ENCODE data around the gene LIF. TPM values are rescaled to one million over a fixed set of nuclear protein-coding genes. Genes with fewer than 3 reads are reported as not detected.

The LIF gene
- total and polyA plus RNA-seq, 4 experiments from 2014 or later = 0.26 to 0.58 TPM; not detected in 2

DNA sequence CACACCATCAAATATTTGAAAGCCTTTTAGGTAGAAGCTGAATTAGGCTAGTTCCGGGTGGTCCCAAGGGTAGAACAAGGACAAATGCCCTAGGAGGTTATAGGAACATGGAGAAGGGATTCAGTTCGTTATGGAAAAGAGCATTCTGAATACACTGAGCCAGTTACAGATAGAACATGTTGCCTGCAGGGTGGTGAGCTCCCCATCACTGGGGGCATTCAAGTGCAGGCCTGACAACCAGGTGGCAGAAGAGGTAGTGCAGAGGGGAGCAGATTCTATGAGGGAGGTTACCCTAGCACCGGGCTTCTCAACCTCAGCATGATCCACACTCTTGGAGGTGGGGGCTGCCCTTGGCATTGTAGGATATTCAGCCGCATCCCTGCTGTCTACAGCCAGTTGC lies 24.2 kb downstream of the LIF start:
- no peaks in the 10 kb centered on the region for H3K36me3 Mint-ChIP-seq
- Histone ChIP-seq H3K4me3 (ENCODE audit: low read length in 2 of 2) (no peak overlapping the region), H3K36me3 (ENCODE audit: insufficient read depth, low read length) (no peaks in the 10 kb centered on the region), H3K27me3 (ENCODE audit: insufficient read depth, low read length) (no peaks in the 10 kb centered on the region), H3K9me3 (ENCODE audit: control insufficient read depth in 1 of 2, low read length in 2 of 2) (no peaks in the 10 kb centered on the region), H3K4me1 (ENCODE audit: insufficient read depth, low read length) (peaks cover 80% of the 10 kb centered on the region), H3K27ac (ENCODE audit: low read depth, low read length) (no peak overlapping the region)
- DNase-seq = no peak
- POLR2A ChIA-PET (ENCODE audit: partially characterized antibody) = interaction anchor here (1.5 to 3.2 kb wide), 2 partner anchors 26 to 31 kb away, joined by 5 to 9 read pairs; no protein-coding TSS in a partner anchor
- H3K27ac Mint-ChIP-seq = peak overlapping the region in 3 of 7 donors; percentile 83 to 94 (median 85)
- intact Hi-C loops (cut with micrococcal nuclease) = no loop called here
- peaks cover 49 to 82% (median 68%) of the 10 kb centered on the region in 4 donors for H3K4me1 Mint-ChIP-seq
- no peaks in the 10 kb centered on the region for H3K9me3 Mint-ChIP-seq
- no peaks in the 10 kb centered on the region for H3K27me3 Mint-ChIP-seq
- peak overlapping the region in 3 of 8 donors; percentile 19 to 52 (median 46) for H3K4me3 Mint-ChIP-seq
- CTCF ChIA-PET (ENCODE audit: partially characterized antibody) = interaction anchor here (0.6 to 1.0 kb wide), 2 partner anchors 33 to 114 kb away, joined by 3 to 5 read pairs; no protein-coding TSS in a partner anchor

DNA sequence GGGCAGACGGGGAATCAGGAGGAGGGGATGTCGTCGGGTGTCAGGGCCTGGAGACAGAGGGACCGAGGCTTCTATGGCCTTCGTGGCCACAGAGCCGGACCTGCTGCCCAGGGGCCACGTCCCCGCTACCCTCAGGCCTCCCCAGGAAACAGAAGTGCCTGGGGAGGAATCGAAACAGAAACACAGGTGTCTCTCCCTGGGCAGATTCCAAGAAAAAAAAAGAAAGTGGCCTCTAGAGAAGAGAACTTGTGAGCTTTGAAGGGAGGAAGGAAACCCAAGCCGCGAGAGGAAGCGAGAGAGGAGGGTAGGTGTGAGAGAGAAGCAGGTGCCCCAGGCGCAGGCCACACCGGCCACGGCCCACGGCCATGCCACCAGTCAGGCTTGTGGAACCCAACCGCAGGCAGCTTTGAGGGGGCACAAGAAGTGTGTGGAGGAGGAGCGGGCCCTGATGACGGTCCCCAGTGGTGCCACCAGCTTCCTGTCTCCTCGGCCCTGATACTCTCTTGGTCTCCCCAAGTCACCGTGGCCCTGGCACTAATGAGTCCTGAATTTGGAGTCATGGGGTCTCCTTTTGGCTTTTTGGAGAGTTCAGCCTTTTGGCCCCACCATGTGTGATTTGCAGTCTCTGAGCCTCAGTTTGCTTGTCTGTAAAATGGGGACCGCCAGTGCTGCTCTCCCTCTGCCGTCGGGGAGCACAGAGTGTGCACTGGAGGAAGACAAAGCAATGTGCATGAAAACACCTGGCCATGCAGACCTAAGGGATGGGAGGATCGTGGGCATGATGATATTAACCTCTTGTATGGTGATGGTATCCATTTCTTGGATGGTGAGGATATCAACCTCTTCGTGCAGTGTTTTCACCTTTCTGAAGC lies 25.2 kb downstream of the LIF start:
- Mint-ChIP-seq H3K27me3 (no peaks in the 10 kb centered on the region), H3K9me3 (no peaks in the 10 kb centered on the region), H3K36me3 (no peaks in the 10 kb centered on the region), H3K27ac (peak overlapping the region; percentile 83 to 95 (median 92)), H3K4me3 (peak overlapping the region; percentile 77 to 86 (median 82)), H3K4me1 (peaks cover 46 to 74% (median 63%) of the 10 kb centered on the region in 4 donors)
- H3K27me3 ChIP-seq (ENCODE audit: insufficient read depth, low read length) = no peaks in the 10 kb centered on the region
- H3K4me1 ChIP-seq (ENCODE audit: insufficient read depth, low read length) = peaks cover 73% of the 10 kb centered on the region
- intact Hi-C loops (cut with micrococcal nuclease) = no loop called here
- ChIA-PET CTCF (ENCODE audit: partially characterized antibody) (interaction anchor here (0.9 to 1.6 kb wide), 4 partner anchors 20 to 223 kb away, joined by 3 to 5 read pairs (median 4); no protein-coding TSS in a partner anchor), POLR2A (ENCODE audit: partially characterized antibody) (interaction anchor here (0.6 to 3.2 kb wide), 9 partner anchors 20 to 113 kb away, joined by 3 to 9 read pairs (median 3); no protein-coding TSS in a partner anchor)
- H3K4me3 ChIP-seq (ENCODE audit: low read length in 2 of 2) = peak overlapping the region; percentile 7 to 74
- H3K9me3 ChIP-seq (ENCODE audit: control insufficient read depth in 1 of 2, low read length in 2 of 2) = no peaks in the 10 kb centered on the region
- DNase-seq = peak; percentile 63 to 73 (median 71)
- H3K36me3 ChIP-seq (ENCODE audit: insufficient read depth, low read length) = no peaks in the 10 kb centered on the region
- H3K27ac ChIP-seq (ENCODE audit: low read depth, low read length) = peak overlapping the region; percentile 54

DNA sequence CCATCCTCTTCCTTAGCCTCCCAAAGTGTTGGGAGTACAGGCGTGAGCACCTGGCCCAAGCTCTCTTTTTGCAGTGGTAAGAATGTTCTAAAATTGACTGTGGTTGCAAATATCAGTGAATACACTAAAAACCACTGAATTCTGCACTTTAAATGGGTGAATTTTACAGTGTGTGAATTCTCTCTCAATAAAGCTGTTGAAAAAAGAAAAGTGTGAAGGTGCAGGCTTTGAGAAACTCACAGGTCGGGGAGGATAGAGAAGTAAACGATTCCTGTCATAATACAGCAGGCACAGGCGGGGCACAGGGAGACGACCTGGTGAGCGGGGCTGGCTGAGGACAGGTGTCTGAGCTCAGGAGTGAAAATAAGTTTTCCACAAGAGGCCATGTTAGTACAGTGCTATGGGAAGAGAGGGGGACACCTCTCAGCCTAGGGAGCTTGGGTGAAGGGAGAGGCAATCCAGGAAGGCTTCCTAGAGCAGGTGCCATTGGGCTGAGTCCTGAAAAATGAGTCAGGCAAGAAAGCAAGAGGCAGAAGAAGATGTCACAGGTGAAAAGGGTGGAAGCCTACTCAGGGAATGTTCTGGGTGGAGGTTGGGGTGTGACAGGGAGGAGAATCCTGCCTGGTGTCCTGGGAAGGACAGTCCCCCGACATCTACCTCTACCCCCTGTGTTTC lies 26.1 kb downstream of the LIF start:
- no peaks in the 10 kb centered on the region for H3K27me3 Mint-ChIP-seq
- H3K9me3 Mint-ChIP-seq = no peaks in the 10 kb centered on the region
- peak overlapping the region; percentile 77 to 86 (median 82) for H3K4me3 Mint-ChIP-seq
- H3K27me3 ChIP-seq (ENCODE audit: insufficient read depth, low read length) = no peaks in the 10 kb centered on the region
- ChIA-PET CTCF (ENCODE audit: partially characterized antibody) (interaction anchor here (0.7 to 1.6 kb wide), 5 partner anchors 19 to 224 kb away, joined by 3 to 4 read pairs (median 3); no protein-coding TSS in a partner anchor), POLR2A (ENCODE audit: partially characterized antibody) (interaction anchor here (0.7 to 3.2 kb wide), 5 partner anchors 20 to 112 kb away, joined by 3 to 9 read pairs (median 4); no protein-coding TSS in a partner anchor)
- H3K4me1 Mint-ChIP-seq = peaks cover 44 to 65% (median 56%) of the 10 kb centered on the region in 4 donors
- peak overlapping the region; percentile 83 to 95 (median 92) for H3K27ac Mint-ChIP-seq
- H3K36me3 Mint-ChIP-seq = no peaks in the 10 kb centered on the region
- peaks cover 64% of the 10 kb centered on the region for H3K4me1 ChIP-seq (ENCODE audit: insufficient read depth, low read length)
- H3K9me3 ChIP-seq (ENCODE audit: control insufficient read depth in 1 of 2, low read length in 2 of 2) = no peaks in the 10 kb centered on the region
- H3K27ac ChIP-seq (ENCODE audit: low read depth, low read length) = peak overlapping the region; percentile 54
- no peak for DNase-seq
- peak overlapping the region; percentile 7 to 74 for H3K4me3 ChIP-seq (ENCODE audit: low read length in 2 of 2)
- H3K36me3 ChIP-seq (ENCODE audit: insufficient read depth, low read length) = no peaks in the 10 kb centered on the region
- intact Hi-C loops (cut with micrococcal nuclease) = no loop called here

DNA sequence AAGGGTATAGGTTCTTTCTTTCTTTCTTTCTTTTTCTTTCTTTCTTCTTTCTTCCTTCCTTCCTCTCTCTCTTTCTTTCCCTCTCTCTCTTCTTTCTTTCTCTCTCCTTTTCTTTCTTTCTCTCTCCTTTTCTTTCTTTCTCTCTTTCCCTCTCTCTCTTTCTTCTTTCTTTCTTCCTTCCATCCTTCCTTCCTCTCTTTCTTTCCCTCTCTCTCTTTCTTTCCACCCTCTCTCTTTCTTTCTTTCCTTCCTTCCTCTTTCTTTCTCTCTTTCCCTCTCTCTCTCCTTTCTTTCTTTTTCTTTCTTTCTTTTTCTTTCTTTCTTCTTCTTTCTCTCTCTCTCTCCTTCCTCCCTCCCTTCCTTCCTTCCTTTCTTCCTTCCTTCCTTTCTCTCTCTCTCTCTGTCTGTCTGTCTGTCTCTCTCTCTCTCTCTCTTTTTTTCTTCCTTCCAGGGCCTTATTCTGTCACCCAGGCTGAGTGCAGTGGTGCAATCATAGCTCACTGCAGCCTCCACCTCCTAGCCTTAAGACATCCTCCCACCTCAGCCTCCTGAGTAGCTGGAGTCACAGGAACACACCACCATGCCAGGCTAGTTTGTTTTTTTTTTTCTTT lies 26.8 kb downstream of the LIF start:
- Mint-ChIP-seq H3K9me3 (no peaks in the 10 kb centered on the region), H3K27me3 (no peaks in the 10 kb centered on the region), H3K4me3 (peak overlapping the region in 7 of 8 donors; percentile 8 to 85 (median 77)), H3K36me3 (no peaks in the 10 kb centered on the region), H3K27ac (peak overlapping the region; percentile 56 to 95 (median 90)), H3K4me1 (peaks cover 42 to 62% (median 51%) of the 10 kb centered on the region in 4 donors)
- no peaks in the 10 kb centered on the region for H3K36me3 ChIP-seq (ENCODE audit: insufficient read depth, low read length)
- no peaks in the 10 kb centered on the region for H3K9me3 ChIP-seq (ENCODE audit: control insufficient read depth in 1 of 2, low read length in 2 of 2)
- peaks cover 57% of the 10 kb centered on the region for H3K4me1 ChIP-seq (ENCODE audit: insufficient read depth, low read length)
- H3K4me3 ChIP-seq (ENCODE audit: low read length in 2 of 2) = no peak overlapping the region
- no peak for DNase-seq
- H3K27me3 ChIP-seq (ENCODE audit: insufficient read depth, low read length) = no peaks in the 10 kb centered on the region
- ChIA-PET CTCF (ENCODE audit: partially characterized antibody) (interaction anchor here (0.7 to 1.6 kb wide), 3 partner anchors 18 to 114 kb away, joined by 3 to 4 read pairs (median 4); no protein-coding TSS in a partner anchor), POLR2A (ENCODE audit: partially characterized antibody) (interaction anchor here (0.5 to 3.2 kb wide), 2 partner anchors 28 to 1100 kb away, joined by 3 to 9 read pairs; no protein-coding TSS in a partner anchor)
- intact Hi-C loops (cut with micrococcal nuclease) = no loop called here
- no peak overlapping the region for H3K27ac ChIP-seq (ENCODE audit: low read depth, low read length)

DNA sequence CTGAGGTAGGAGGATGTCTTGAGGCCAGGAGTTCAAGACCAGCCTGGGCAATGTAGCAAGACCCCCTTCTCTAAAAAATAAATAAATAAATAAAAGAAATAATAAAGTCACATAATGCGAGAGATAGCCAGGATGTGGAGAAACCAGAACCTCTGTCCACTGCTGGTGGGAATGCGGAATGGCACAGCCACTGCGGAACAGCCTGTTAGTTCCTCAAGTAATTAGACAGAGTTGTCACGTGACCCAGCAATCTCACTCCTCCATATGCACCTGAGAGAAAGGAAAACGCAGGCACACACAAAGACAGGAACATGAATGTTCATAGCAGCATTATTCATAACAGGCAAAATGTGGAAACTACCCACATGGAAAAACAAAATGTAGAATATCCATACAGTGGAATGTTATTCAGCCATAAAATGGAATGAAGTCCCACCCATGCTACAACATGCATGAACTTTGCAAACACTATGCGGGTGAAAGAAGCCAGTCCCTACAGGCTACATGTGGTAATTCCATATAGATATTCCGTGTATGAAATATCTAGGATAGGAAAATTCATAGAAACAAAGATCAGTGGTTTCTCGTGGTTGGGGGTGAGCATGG lies 27.4 kb downstream of the LIF start:
- H3K4me1 Mint-ChIP-seq = peaks cover 39 to 61% (median 51%) of the 10 kb centered on the region in 4 donors
- peak overlapping the region in 1 of 8 donors; percentile 3 for H3K4me3 Mint-ChIP-seq
- DNase-seq = no peak
- H3K9me3 Mint-ChIP-seq = no peaks in the 10 kb centered on the region
- H3K9me3 ChIP-seq (ENCODE audit: control insufficient read depth in 1 of 2, low read length in 2 of 2) = no peaks in the 10 kb centered on the region
- no peaks in the 10 kb centered on the region for H3K27me3 ChIP-seq (ENCODE audit: insufficient read depth, low read length)
- H3K36me3 Mint-ChIP-seq = no peaks in the 10 kb centered on the region
- no peak overlapping the region for H3K4me3 ChIP-seq (ENCODE audit: low read length in 2 of 2)
- ChIA-PET POLR2A (ENCODE audit: partially characterized antibody) (no interaction called here), CTCF (ENCODE audit: partially characterized antibody) (no interaction called here)
- peak overlapping the region in 2 of 7 donors; percentile 56 to 94 for H3K27ac Mint-ChIP-seq
- intact Hi-C loops (cut with micrococcal nuclease) = no loop called here
- H3K27me3 Mint-ChIP-seq = no peaks in the 10 kb centered on the region
- no peaks in the 10 kb centered on the region for H3K36me3 ChIP-seq (ENCODE audit: insufficient read depth, low read length)
- peaks cover 51% of the 10 kb centered on the region for H3K4me1 ChIP-seq (ENCODE audit: insufficient read depth, low read length)
- no peak overlapping the region for H3K27ac ChIP-seq (ENCODE audit: low read depth, low read length)

DNA sequence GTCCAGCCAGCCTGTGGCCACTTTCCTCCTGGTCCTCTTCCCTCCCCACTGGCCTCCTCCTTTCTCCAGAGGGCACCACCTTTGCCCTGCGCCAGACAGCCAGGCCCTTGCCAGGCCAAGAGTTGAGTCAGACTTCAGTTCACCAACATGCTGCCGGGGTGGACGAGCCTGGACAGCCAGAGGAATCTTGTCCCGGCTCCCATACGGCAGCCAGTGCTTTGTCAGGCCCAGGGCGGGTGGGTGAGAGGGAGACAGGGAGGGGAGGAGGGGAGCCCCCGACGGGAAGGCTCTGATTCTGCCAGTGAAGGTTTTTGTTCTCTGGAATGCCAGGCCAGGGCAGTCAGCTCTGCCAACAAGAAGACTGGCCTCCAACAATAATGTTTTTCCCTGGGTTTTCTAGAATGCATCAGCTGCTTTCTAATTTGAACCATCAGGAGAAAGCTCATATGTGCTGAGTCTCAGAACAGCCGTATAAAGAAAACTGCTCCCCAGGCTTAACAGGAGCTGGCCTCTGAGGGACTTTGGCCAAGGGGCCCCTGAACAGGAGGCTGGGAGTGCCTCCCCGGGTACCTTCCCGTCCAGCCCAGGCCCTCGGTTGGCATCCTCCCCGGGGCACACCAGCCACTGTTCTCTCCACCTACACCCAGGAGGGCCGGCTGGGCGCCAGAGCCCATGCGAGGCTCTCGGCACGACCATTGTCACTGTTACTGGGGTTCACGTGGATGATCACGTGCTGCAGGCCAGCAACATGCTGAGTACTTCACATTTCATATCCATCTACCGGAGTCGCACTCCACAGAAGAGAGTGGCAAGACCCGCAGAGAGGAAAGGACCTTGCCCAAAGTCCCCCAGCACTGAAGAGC lies 28.6 kb downstream of the LIF start:
- H3K27ac ChIP-seq (ENCODE audit: low read depth, low read length) = no peak overlapping the region
- H3K9me3 Mint-ChIP-seq = no peaks in the 10 kb centered on the region
- no peaks in the 10 kb centered on the region for H3K27me3 ChIP-seq (ENCODE audit: insufficient read depth, low read length)
- no peaks in the 10 kb centered on the region for H3K36me3 Mint-ChIP-seq
- no peaks in the 10 kb centered on the region for H3K27me3 Mint-ChIP-seq
- POLR2A ChIA-PET (ENCODE audit: partially characterized antibody) = no interaction called here
- H3K9me3 ChIP-seq (ENCODE audit: control insufficient read depth in 1 of 2, low read length in 2 of 2) = no peaks in the 10 kb centered on the region
- H3K27ac Mint-ChIP-seq = peak overlapping the region in 2 of 7 donors; percentile 56 to 75
- H3K4me3 ChIP-seq (ENCODE audit: low read length in 2 of 2) = no peak overlapping the region
- H3K36me3 ChIP-seq (ENCODE audit: insufficient read depth, low read length) = no peaks in the 10 kb centered on the region
- intact Hi-C loops (cut with micrococcal nuclease) = no loop called here
- peaks cover 36 to 57% (median 48%) of the 10 kb centered on the region in 4 donors for H3K4me1 Mint-ChIP-seq
- CTCF ChIA-PET (ENCODE audit: partially characterized antibody) = interaction anchor here (0.8 kb wide), 1 partner anchor 39 kb away, joined by 3 read pairs; no protein-coding TSS in a partner anchor
- no peak for DNase-seq
- peaks cover 41% of the 10 kb centered on the region for H3K4me1 ChIP-seq (ENCODE audit: insufficient read depth, low read length)
- H3K4me3 Mint-ChIP-seq = no peak overlapping the region

Data from CD4-positive, alpha-beta memory T cell (primary cell).